ENCODE measurements around the gene ATXN3L. TPM values are rescaled to one million over a fixed set of nuclear protein-coding genes. Genes with fewer than 3 reads are reported as not detected.

ATXN3L gene
- total RNA-seq, 4 donors from 2014 or later = not detected

- no peak for ATAC-seq (ENCODE audit: low FRiP score)
- TF ChIP-seq, protein P1, sequence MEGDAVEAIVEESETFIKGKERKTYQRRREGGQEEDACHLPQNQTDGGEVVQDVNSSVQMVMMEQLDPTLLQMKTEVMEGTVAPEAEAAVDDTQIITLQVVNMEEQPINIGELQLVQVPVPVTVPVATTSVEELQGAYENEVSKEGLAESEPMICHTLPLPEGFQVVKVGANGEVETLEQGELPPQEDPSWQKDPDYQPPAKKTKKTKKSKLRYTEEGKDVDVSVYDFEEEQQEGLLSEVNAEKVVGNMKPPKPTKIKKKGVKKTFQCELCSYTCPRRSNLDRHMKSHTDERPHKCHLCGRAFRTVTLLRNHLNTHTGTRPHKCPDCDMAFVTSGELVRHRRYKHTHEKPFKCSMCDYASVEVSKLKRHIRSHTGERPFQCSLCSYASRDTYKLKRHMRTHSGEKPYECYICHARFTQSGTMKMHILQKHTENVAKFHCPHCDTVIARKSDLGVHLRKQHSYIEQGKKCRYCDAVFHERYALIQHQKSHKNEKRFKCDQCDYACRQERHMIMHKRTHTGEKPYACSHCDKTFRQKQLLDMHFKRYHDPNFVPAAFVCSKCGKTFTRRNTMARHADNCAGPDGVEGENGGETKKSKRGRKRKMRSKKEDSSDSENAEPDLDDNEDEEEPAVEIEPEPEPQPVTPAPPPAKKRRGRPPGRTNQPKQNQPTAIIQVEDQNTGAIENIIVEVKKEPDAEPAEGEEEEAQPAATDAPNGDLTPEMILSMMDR (IDR thresholded peaks at IDR 0.05) = no peak
Measured at GRCh38 chrX:13338996-13339515, 19.2 kb upstream of the ATXN3L start.

DNA sequence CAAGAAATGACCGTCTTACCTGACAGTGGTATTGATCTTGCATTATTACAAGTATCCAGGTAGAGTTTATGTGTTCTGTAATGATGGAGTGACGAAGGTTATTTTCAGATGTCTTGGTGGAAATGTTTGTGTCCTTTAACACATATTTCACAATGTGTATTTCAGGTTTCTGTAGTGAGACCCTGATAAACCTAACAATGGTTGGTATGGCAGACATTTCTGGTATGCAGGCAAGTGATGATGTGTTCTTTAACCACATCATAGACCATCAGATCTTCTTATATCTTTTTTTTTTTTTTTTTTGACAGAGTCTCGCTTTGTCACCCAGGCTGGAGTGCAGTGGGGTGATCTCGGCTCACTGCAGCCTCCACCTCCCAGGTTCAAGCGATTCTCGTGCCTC is 14.6 kb upstream of the ATXN3L start:
- DNase-seq (ENCODE audit: low spot score) = no peak
- TF ChIP-seq, protein P1 (IDR thresholded peaks at IDR 0.05) = no peak
- no peak for ATAC-seq (ENCODE audit: low FRiP score)

More at GRCh38 chrX:13338996-13339515, 19.2 kb upstream of the ATXN3L start:
- no peak for DNase-seq (ENCODE audit: low spot score)

DNA sequence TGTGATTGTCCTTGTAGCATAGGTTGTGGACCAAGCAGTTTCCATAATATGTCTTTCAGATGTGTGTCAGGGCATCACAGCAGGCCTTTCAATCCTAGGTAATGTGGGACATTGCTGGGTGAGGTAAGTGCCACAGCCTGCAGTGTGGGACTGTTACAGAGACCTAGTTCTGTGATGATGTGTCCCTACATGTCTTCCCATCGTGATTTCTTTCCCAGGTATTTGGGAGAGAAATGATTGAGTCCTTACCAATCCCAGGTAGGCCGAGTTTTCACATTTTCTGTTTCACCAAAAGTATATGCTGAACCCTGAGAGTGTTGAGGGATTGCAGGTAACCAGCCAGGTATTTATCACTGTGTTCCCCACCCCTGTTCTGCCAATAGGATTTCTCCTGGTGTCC is 10.6 kb upstream of the ATXN3L start:
- DNase-seq (ENCODE audit: low spot score) (no peak), ATAC-seq (ENCODE audit: low FRiP score) (no peak)
- TF ChIP-seq, protein P1 (IDR thresholded peaks at IDR 0.05) = no peak

DNA sequence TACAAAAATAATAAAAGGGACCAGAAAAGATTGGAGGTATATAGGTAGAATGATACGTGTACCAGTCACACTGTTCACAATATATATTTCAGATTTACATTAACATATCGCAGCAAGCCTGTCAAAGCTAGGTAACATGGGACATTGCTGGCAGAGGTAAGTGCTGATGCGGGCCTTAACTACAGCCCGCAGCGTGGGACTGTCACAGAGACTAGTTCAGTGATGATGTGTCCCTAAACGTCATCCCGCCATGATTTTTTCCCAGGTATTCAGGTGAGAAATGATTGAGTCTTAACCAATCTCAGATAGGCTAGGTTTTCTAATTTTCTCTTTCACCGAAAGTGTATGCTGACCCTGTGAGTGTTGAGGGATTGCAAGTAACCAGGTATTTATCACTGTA is 7.8 kb upstream of the ATXN3L start:
- TF ChIP-seq, protein P1 (IDR thresholded peaks at IDR 0.05) = no peak
- DNase-seq (ENCODE audit: low spot score) (no peak), ATAC-seq (ENCODE audit: low FRiP score) (no peak)

DNA sequence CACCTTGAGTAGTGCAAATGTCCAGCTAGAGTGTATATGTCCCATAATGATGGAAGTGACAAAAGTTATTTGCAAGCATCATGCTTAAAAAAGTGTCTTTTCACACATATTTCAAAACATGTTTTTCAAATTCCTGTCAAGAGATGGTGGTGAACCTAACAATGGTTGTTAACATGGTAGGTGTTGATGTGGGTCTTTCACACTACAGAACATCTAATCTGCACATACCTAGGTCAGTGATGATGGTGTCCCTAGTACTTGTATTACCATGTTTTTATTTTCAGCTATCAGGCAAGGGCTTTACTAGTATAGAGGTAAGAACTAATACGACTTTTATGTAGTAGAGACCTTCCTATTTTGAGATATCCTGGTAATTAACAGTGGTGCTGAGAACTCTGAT is 3.4 kb upstream of the ATXN3L start:
- DNase-seq (ENCODE audit: low spot score) = no peak
- ATAC-seq (ENCODE audit: low FRiP score) = no peak

GRCh38 chrX:13317366-13317765 is 2.5 kb downstream of the ATXN3L start:
- TF ChIP-seq, protein P1 (IDR thresholded peaks at IDR 0.05) = no peak
- DNase-seq (ENCODE audit: low spot score) (no peak), ATAC-seq (ENCODE audit: low FRiP score) (no peak)

More for the DNA sequence above, 3.4 kb upstream of the ATXN3L start:
- TF ChIP-seq, protein P1 (IDR thresholded peaks at IDR 0.05) = no peak

DNA sequence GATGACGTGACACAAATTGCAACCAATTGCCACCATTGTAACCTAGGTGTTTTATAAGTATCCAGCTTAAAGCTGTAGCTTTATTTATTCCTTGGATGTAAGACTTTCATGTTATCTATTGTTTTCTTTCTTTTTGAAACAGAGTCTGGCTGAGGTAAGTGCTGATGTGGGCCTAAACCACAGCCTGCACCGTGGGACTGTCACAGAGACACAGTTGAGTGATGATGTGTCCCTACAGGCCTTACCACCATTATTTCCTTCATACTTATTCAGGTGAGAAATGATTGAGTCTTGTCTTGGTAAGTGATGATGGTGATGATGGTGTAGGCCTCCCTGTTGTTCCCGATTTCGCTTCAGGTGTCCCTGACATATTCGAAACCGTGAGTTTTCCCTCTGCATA is 8.3 kb downstream of the ATXN3L start:
- no peak for ATAC-seq (ENCODE audit: low FRiP score)
- TF ChIP-seq, protein P1 (IDR thresholded peaks at IDR 0.05) = no peak
- DNase-seq (ENCODE audit: low spot score) = no peak

Measured in omental fat pad (tissue), 4 donors.